GM21390 (cell line): ENCODE measurements around the gene SLC25A25.

ENCODE experiments used
- ATAC-seq: cut with Tn5 transposase; IDR thresholded peaks from one replicate; pipeline ENCODE4 v1.9.1; 2021; ENCODE audit not compliant: unreplicated experiment

SLC25A25 gene

GRCh38 chr9:128143525-128144238, 75.7 kb downstream of the SLC25A25 start:
- no peak for ATAC-seq

GRCh38 chr9:128144239-128145181, 76.5 kb downstream of the SLC25A25 start:
- no peak for ATAC-seq

- no peak for ATAC-seq
Observed at GRCh38 chr9:128145536-128145935, 77.5 kb downstream of the SLC25A25 start.

GRCh38 chr9:128145951-128146351, 77.9 kb downstream of the SLC25A25 start:
- no peak for ATAC-seq

- ATAC-seq: no peak
Observed at GRCh38 chr9:128146591-128147120, 78.6 kb downstream of the SLC25A25 start.

GRCh38 chr9:128148509-128149000, 80.5 kb downstream of the SLC25A25 start:
- ATAC-seq: no peak

- ATAC-seq: no peak
Observed at GRCh38 chr9:128149001-128149701, 81.1 kb downstream of the SLC25A25 start, which contains the start of gene LCN2. LCN2 (plus strand) TSS chr9:128149453; CDS start chr9:128149526, 73 bp downstream.

GRCh38 chr9:128149951-128150593, 82.0 kb downstream of the SLC25A25 start:
- ATAC-seq: no peak

- ATAC-seq: no peak
Observed at GRCh38 chr9:128150594-128151308, 82.7 kb downstream of the SLC25A25 start.

- no peak for ATAC-seq
Observed at GRCh38 chr9:128151309-128152132, 83.5 kb downstream of the SLC25A25 start.

GRCh38 chr9:128152133-128153059, 84.4 kb downstream of the SLC25A25 start:
- no peak for ATAC-seq

- no peak for ATAC-seq
Observed at GRCh38 chr9:128153060-128153946, 85.3 kb downstream of the SLC25A25 start.

- no peak for ATAC-seq
Observed at GRCh38 chr9:128153947-128154695, 86.1 kb downstream of the SLC25A25 start.

- no peak for ATAC-seq
Observed at GRCh38 chr9:128155736-128156500, 87.9 kb downstream of the SLC25A25 start.
